Stimulated activated naive B cell treated with anti-CD40 and anti-IgM and Interleukin-4, amounts not matched to agents 10 μg/mL and 1 μg/mL and 100 μg/mL, for 72 hours (primary cell): ENCODE measurements around the gene SMIM10.
A peak's percentile ranks its signal among the peaks of the same experiment; 100 is the strongest.
"Not testable (repeated sequence)": the region's sequence is repeated elsewhere in the genome, so short reads cannot be mapped to it uniquely, and the experiment has no call there.

Source experiments
- ATAC-seq, 2 donors: fragments of 150-1000 bp; cut with Tn5 transposase; replicated peaks; 2 replicates each; pipeline ENCODE4 v1.10.0; 2021; ENCODE audit warnings: moderate library complexity in 1 of 2
- DNase-seq: peaks from one replicate; pipeline ENCODE4 v3.0.0; 2021
- H3K27ac Mint-ChIP-seq: one replicate; pipeline ENCODE4 v1.8.0; 2022; ENCODE audit warnings: mild to moderate bottlenecking, mixed read lengths
- H3K27me3 Mint-ChIP-seq, 2 donors: one replicate each; pipeline ENCODE4 v1.8.0; 2022; ENCODE audit warnings: mixed read lengths in 2 of 2
- H3K36me3 Mint-ChIP-seq, 2 donors: one replicate each; pipeline ENCODE4 v1.8.0; 2022; ENCODE audit warnings: mixed read lengths in 2 of 2, mild to moderate bottlenecking in 1 of 2
- H3K4me1 Mint-ChIP-seq, 2 donors: one replicate each; pipeline ENCODE4 v1.8.0; 2022; ENCODE audit warnings: mixed read lengths in 2 of 2, mild to moderate bottlenecking in 1 of 2
- H3K4me3 Mint-ChIP-seq, 2 donors: one replicate each; pipeline ENCODE4 v1.8.0; 2022; ENCODE audit warnings: mild to moderate bottlenecking in 2 of 2, mixed read lengths in 2 of 2, moderate library complexity in 1 of 2
- H3K9me3 Mint-ChIP-seq, 2 donors: one replicate each; pipeline ENCODE4 v1.8.0; 2022; ENCODE audit warnings: mixed read lengths in 2 of 2, mild to moderate bottlenecking in 1 of 2

Gene SMIM10

GRCh38 chrX:134998246-134998645, 7.5 kb downstream of the SMIM10 start:
- Mint-ChIP-seq H3K4me1 (no peaks in the 10 kb centered on the region), H3K27me3 (peaks cover 0 to 6% of the 10 kb centered on the region in 2 donors), H3K9me3 (no peaks in the 10 kb centered on the region), H3K36me3 (no peaks in the 10 kb centered on the region), H3K4me3 (no peak overlapping the region), H3K27ac (no peak overlapping the region)
- ATAC-seq, result no peak
- DNase-seq, result no peak

- Mint-ChIP-seq H3K27ac (no peak overlapping the region), H3K4me1 (peaks cover 2 to 7% of the 10 kb centered on the region in 2 donors), H3K9me3 (no peaks in the 10 kb centered on the region), H3K36me3 (no peaks in the 10 kb centered on the region), H3K27me3 (peaks cover 0 to 6% of the 10 kb centered on the region in 2 donors), H3K4me3 (no peak overlapping the region)
- DNase-seq (no peak), ATAC-seq (peak in 1 of 2 donors; percentile 21)
Measured at GRCh38 chrX:134999469-134999868, 8.7 kb downstream of the SMIM10 start.

- ATAC-seq, result no peak
- Mint-ChIP-seq H3K4me3 (no peak overlapping the region), H3K27me3 (peaks cover 0 to 6% of the 10 kb centered on the region in 2 donors), H3K27ac (no peak overlapping the region), H3K4me1 (peaks cover 2 to 8% of the 10 kb centered on the region in 2 donors), H3K36me3 (no peaks in the 10 kb centered on the region), H3K9me3 (no peaks in the 10 kb centered on the region)
- no peak for DNase-seq
Measured at GRCh38 chrX:135000516-135000915, 9.7 kb downstream of the SMIM10 start.

GRCh38 chrX:135003876-135004623, 13.3 kb downstream of the SMIM10 start:
- DNase-seq, result peak; percentile 79
- Mint-ChIP-seq H3K36me3 (no peaks in the 10 kb centered on the region), H3K27me3 (peaks cover 5 to 8% of the 10 kb centered on the region in 2 donors), H3K9me3 (no peaks in the 10 kb centered on the region), H3K4me3 (peak overlapping the region; percentile 87 to 96), H3K4me1 (peaks cover 2 to 8% of the 10 kb centered on the region in 2 donors), H3K27ac (no peak overlapping the region)
- peak; percentile 95 to 97 for ATAC-seq

GRCh38 chrX:135006187-135006586, 15.4 kb downstream of the SMIM10 start:
- no peak overlapping the region for H3K4me3 Mint-ChIP-seq
- DNase-seq (no peak), ATAC-seq (no peak)
- no peaks in the 10 kb centered on the region for H3K36me3 Mint-ChIP-seq
- H3K4me1 Mint-ChIP-seq, result peaks cover 2 to 8% of the 10 kb centered on the region in 2 donors
- H3K27me3 Mint-ChIP-seq, result peaks cover 5 to 8% of the 10 kb centered on the region in 2 donors
- H3K9me3 Mint-ChIP-seq, result no peaks in the 10 kb centered on the region
- H3K27ac Mint-ChIP-seq, result no peak overlapping the region

GRCh38 chrX:135009057-135009610, 18.3 kb downstream of the SMIM10 start:
- H3K27ac Mint-ChIP-seq, result no peak overlapping the region
- peaks cover 10 to 11% of the 10 kb centered on the region in 2 donors for H3K27me3 Mint-ChIP-seq
- DNase-seq, result no peak
- H3K4me3 Mint-ChIP-seq, result no peak overlapping the region
- peaks cover 0 to 5% of the 10 kb centered on the region in 2 donors for H3K4me1 Mint-ChIP-seq
- ATAC-seq, result no peak
- H3K36me3 Mint-ChIP-seq, result no peaks in the 10 kb centered on the region
- no peaks in the 10 kb centered on the region for H3K9me3 Mint-ChIP-seq

GRCh38 chrX:135009838-135010237, 19.0 kb downstream of the SMIM10 start:
- ATAC-seq (no peak), DNase-seq (no peak)
- H3K4me3 Mint-ChIP-seq, result no peak overlapping the region
- no peaks in the 10 kb centered on the region for H3K36me3 Mint-ChIP-seq
- no peaks in the 10 kb centered on the region for H3K9me3 Mint-ChIP-seq
- no peak overlapping the region for H3K27ac Mint-ChIP-seq
- H3K4me1 Mint-ChIP-seq, result no peaks in the 10 kb centered on the region
- peaks cover 10 to 11% of the 10 kb centered on the region in 2 donors for H3K27me3 Mint-ChIP-seq

- H3K4me1 Mint-ChIP-seq, result no peaks in the 10 kb centered on the region
- H3K4me3 Mint-ChIP-seq, result no peak overlapping the region
- ATAC-seq (no peak), DNase-seq (no peak)
- peaks cover 10 to 11% of the 10 kb centered on the region in 2 donors for H3K27me3 Mint-ChIP-seq
- H3K27ac Mint-ChIP-seq, result no peak overlapping the region
- no peaks in the 10 kb centered on the region for H3K9me3 Mint-ChIP-seq
- no peaks in the 10 kb centered on the region for H3K36me3 Mint-ChIP-seq
Measured at GRCh38 chrX:135010921-135011320, 20.1 kb downstream of the SMIM10 start.

- Mint-ChIP-seq H3K36me3 (no peaks in the 10 kb centered on the region), H3K9me3 (no peaks in the 10 kb centered on the region), H3K27ac (no peak overlapping the region), H3K27me3 (peaks cover 7 to 11% of the 10 kb centered on the region in 2 donors), H3K4me1 (no peaks in the 10 kb centered on the region), H3K4me3 (no peak overlapping the region)
- ATAC-seq (no peak), DNase-seq (no peak)
Measured at GRCh38 chrX:135015523-135016245, 24.9 kb downstream of the SMIM10 start.

GRCh38 chrX:135019890-135020289, 29.1 kb downstream of the SMIM10 start:
- not testable (repeated sequence) for ATAC-seq, H3K4me3 Mint-ChIP-seq, DNase-seq, H3K9me3 Mint-ChIP-seq, H3K27ac Mint-ChIP-seq, H3K36me3 Mint-ChIP-seq
- Mint-ChIP-seq H3K27me3 (peaks cover 29 to 35% of the 10 kb centered on the region in 2 donors), H3K4me1 (peaks cover 11 to 15% of the 10 kb centered on the region in 2 donors)

GRCh38 chrX:135023791-135024190, 33.0 kb downstream of the SMIM10 start:
- H3K4me1 Mint-ChIP-seq, result peaks cover 11 to 15% of the 10 kb centered on the region in 2 donors
- H3K36me3 Mint-ChIP-seq, result not testable (repeated sequence)
- H3K27me3 Mint-ChIP-seq, result peaks cover 31 to 56% of the 10 kb centered on the region in 2 donors

GRCh38 chrX:135024526-135024925, 33.7 kb downstream of the SMIM10 start:
- no peak for DNase-seq
- H3K9me3 Mint-ChIP-seq, result no peaks in the 10 kb centered on the region
- peaks cover 11 to 15% of the 10 kb centered on the region in 2 donors for H3K4me1 Mint-ChIP-seq
- ATAC-seq, result no peak
- no peak overlapping the region for H3K4me3 Mint-ChIP-seq
- H3K36me3 Mint-ChIP-seq, result peaks cover 1 to 4% of the 10 kb centered on the region in 2 donors
- no peak overlapping the region for H3K27ac Mint-ChIP-seq
- H3K27me3 Mint-ChIP-seq, result peaks cover 31 to 56% of the 10 kb centered on the region in 2 donors

More at GRCh38 chrX:135023791-135024190, 33.0 kb downstream of the SMIM10 start:
- not testable (repeated sequence) for H3K27ac Mint-ChIP-seq, H3K9me3 Mint-ChIP-seq, ATAC-seq, DNase-seq, H3K4me3 Mint-ChIP-seq

- not testable (repeated sequence) for H3K27ac Mint-ChIP-seq, H3K9me3 Mint-ChIP-seq, ATAC-seq, DNase-seq, H3K4me3 Mint-ChIP-seq
- Mint-ChIP-seq H3K4me1 (peaks cover 7 to 13% of the 10 kb centered on the region in 2 donors), H3K36me3 (peaks cover 0 to 19% of the 10 kb centered on the region in 2 donors), H3K27me3 (peaks cover 9 to 23% of the 10 kb centered on the region in 2 donors)
Measured at GRCh38 chrX:135030207-135030963, 39.6 kb downstream of the SMIM10 start.
